ENCODE results near the gene VPS45.

- TF ChIP-seq POLR2A (IDR thresholded peaks at IDR 0.05; ENCODE audit: low read depth, low read length) (no peak), POLR2AphosphoS5 (IDR thresholded peaks at IDR 0.05; ENCODE audit: low read depth, low read length) (no peak), SPI1 (IDR thresholded peaks at IDR 0.05; ENCODE audit: low read depth, low read length) (no peak), POU2F2 (IDR thresholded peaks at IDR 0.05; ENCODE audit: low read depth, low read length) (no peak), TAF1 (IDR thresholded peaks at IDR 0.05; ENCODE audit: low read depth, low read length) (no peak)
These were observed 39.3 kb upstream of the VPS45 start for GRCh38 chr1:150028322-150028721.

Data from GM12891 (cell line).